GM12878 (cell line): ENCODE data around the gene COL6A1. TPM values are rescaled to one million over a fixed set of nuclear protein-coding genes. Genes with fewer than 3 reads are reported as not detected.

ENCODE experiments used
- ATAC-seq: fragments of 200-7000 bp; cut with Tn5 transposase; 3 replicates; pipeline ENCODE4 v1.9.1; 2020; ENCODE audit warnings: mild to moderate bottlenecking, moderate library complexity
- BruUV-seq: library from RNA; stranded (reverse); fragments of 400-500 nt; replicated peaks from 2 replicates; lab custom pipeline; 2021; lab: Mats Ljungman, UMichigan
- CTCF ChIA-PET: fragments of 300-600 bp; sonication (Branson Sonifier 250); formaldehyde crosslinking; extraction: SDS; loops from one replicate; lab custom pipeline; 2021; ENCODE audit warnings: inconsistent platforms; lab: Yijun Ruan, JAX
- POLR2A ChIA-PET: fragments of 350-600 bp; formaldehyde crosslinking; extraction: SDS; loops from one replicate; lab custom pipeline; 2021; ENCODE audit warnings: inconsistent platforms; lab: Charles Lee
- RAD21 ChIA-PET: fragments of 300-600 bp; sonication (Branson Sonifier 250); formaldehyde crosslinking; loops from one replicate; lab custom pipeline; 2023; ENCODE audit warnings: antibody characterized with exemption; ENCODE audit not compliant: unreplicated experiment; lab: Charles Lee
- SMC1A ChIA-PET: fragments of 300-600 bp; sonication (Branson Sonifier 250); formaldehyde crosslinking; loops from one replicate; lab custom pipeline; 2023; ENCODE audit not compliant: unreplicated experiment, uncharacterized antibody; lab: Charles Lee
- DNase-seq: peaks from one replicate; pipeline ENCODE4 v3.0.0-alpha.2; 2011; ENCODE audit warnings: low read depth, low spot score
- FAIRE-seq: peaks from 3 replicates; lab custom pipeline; 2011; peaks lifted over from hg19 to GRCh38; lab: Jason Lieb, UNC
- H2AFZ ChIP-seq: 2 replicates; pipeline ENCODE4 v1.6.0; 2011; ENCODE audit warnings: low read depth, low read length, control low read depth; ENCODE audit not compliant: control insufficient read depth
- H3K27ac ChIP-seq: 2 replicates; pipeline ENCODE4 v1.5.1; 2011; ENCODE audit warnings: control low read depth; ENCODE audit not compliant: control insufficient read depth, insufficient read depth
- H3K27me3 ChIP-seq, 2 experiments: replicated peaks in 1 of 2; 2 replicates each; pipeline versions ENCODE4 v1.6.0 to v1.6.1; 2011; ENCODE audit warnings: low read length in 1 of 2; ENCODE audit not compliant: control insufficient read depth in 2 of 2, insufficient read depth in 2 of 2
- H3K36me3 ChIP-seq, 2 experiments: 2 replicates each; pipeline ENCODE4 v1.5.1; 2011; ENCODE audit warnings: low read length in 1 of 2; ENCODE audit not compliant: control insufficient read depth in 2 of 2, insufficient read depth in 2 of 2
- H3K4me1 ChIP-seq: 2 replicates; pipeline ENCODE4 v1.6.1; 2011; ENCODE audit warnings: mild to moderate bottlenecking, low read length, moderate library complexity, mixed read lengths; ENCODE audit not compliant: control insufficient read depth, insufficient read depth
- H3K4me2 ChIP-seq: 2 replicates; pipeline ENCODE4 v1.6.0; 2011; ENCODE audit warnings: control low read depth; ENCODE audit not compliant: control insufficient read depth, insufficient read depth
- H3K4me3 ChIP-seq: fragments of 200-600 bp; sonication (generic); 2 replicates; pipeline ENCODE4 v1.5.1; 2016
- H3K79me2 ChIP-seq: 2 replicates; pipeline ENCODE4 v1.6.0; 2011; ENCODE audit warnings: low read length; ENCODE audit not compliant: control insufficient read depth, insufficient read depth
- H3K9ac ChIP-seq: 2 replicates; pipeline ENCODE4 v1.8.0; 2011; ENCODE audit warnings: low read length, control low read depth, mixed read lengths; ENCODE audit not compliant: control insufficient read depth, insufficient read depth
- H3K9me3 ChIP-seq: replicated peaks from 3 replicates; pipeline ENCODE4 v1.5.1; 2011; ENCODE audit warnings: mild to moderate bottlenecking, low read length; ENCODE audit not compliant: control insufficient read depth, insufficient read depth
- H4K20me1 ChIP-seq: 2 replicates; pipeline ENCODE4 v1.6.0; 2011; ENCODE audit not compliant: control insufficient read depth, insufficient read depth
- ASH2L ChIP-seq: fragments of 300-600, 200-600 bp; sonication (generic); IDR thresholded peaks from 2 replicates; pipeline ENCODE4 v1.6.1; 2017; ENCODE audit warnings: low read depth, mild to moderate bottlenecking, borderline replicate concordance
- MTA3 ChIP-seq: IDR thresholded peaks from 2 replicates; pipeline ENCODE4 v1.6.1; 2012; ENCODE audit warnings: low read length, inconsistent platforms, borderline replicate concordance
- RB1 ChIP-seq: fragments of 450-650 bp; formaldehyde crosslinking; IDR thresholded peaks from 2 replicates; pipeline ENCODE4 v1.6.1; 2017; ENCODE audit warnings: mild to moderate bottlenecking, borderline replicate concordance
- ZNF274 ChIP-seq: IDR thresholded peaks from one replicate; pipeline ENCODE4 v1.8.0; 2011; ENCODE audit not compliant: insufficient read length, insufficient read depth
- WGBS: methylation state at CpG from one replicate; pipeline ENCODE4 v1.1.6; 2016; ENCODE audit warnings: low lambda C conversion rate; ENCODE audit not compliant: insufficient replicate concordance, insufficient coverage; ENCODE audit errors: missing lambda C conversion rate; 5-methylcytosine and 5-hydroxymethylcytosine counted together
- in situ Hi-C: fragments of 300-500 bp; cut with MboI; formaldehyde crosslinking; loops from 9 replicates; pipeline ENCODE4 v1.14.3; 2018; ENCODE audit warnings: mixed read lengths
- intact Hi-C: fragments of 100-400 bp; cut with micrococcal nuclease; formaldehyde crosslinking; loops from one replicate; pipeline ENCODE4 v1.14.2; 2022; ENCODE audit not compliant: unreplicated experiment
- polyA plus RNA-seq, 11 experiments: library from polyadenylated mRNA; depleted of rRNA in 4 of 11; unstranded in 6 of 11; stranded (reverse) in 5 of 11; fragments of >200 nt; fragmentation: Nextera tagmentation in 4 of 11; fragmentation: Illumina TruSeq in 1 of 11; extraction: Ambion mirVana in 4 of 11; extraction: Trizol in 1 of 11; gene quantifications; 1 replicate in 1 of 11; 2 replicates in 10 of 11; pipeline versions ENCODE4 v1.2.1 to v1.2.3, GENCODE V29; 2011 to 2016; ENCODE audit warnings: inconsistent platforms in 2 of 11, missing spikeins in 2 of 11, low read depth in 1 of 11
- total RNA-seq, 4 experiments: library from RNA; depleted of rRNA in 3 of 4; stranded (reverse); fragments of >200 nt in 3 of 4; fragmentation: Illumina TruSeq in 1 of 4; extraction: Trizol in 1 of 4; gene quantifications; 2 replicates each; pipeline versions ENCODE4 v1.2.1 to v1.2.3, GENCODE V29; 2013 to 2021
- TF ChIP-seq, protein P1 (sequence below): IDR thresholded peaks from 2 replicates; pipeline ENCODE4 v1.6.1; 2011; ENCODE audit warnings: mild to moderate bottlenecking, low read depth, low read length, moderate library complexity; ENCODE audit not compliant: insufficient replicate concordance
- TF ChIP-seq, protein P2 (sequence below): fragments of 450-650 bp; IDR thresholded peaks from 2 replicates; pipeline ENCODE4 v1.6.1; 2017; ENCODE audit warnings: borderline replicate concordance

The COL6A1 gene
- total and polyA plus RNA-seq, 10 of the 15 experiments (the other 5 are each of a cell fraction or from before 2014, with no cell fraction given): 0.12 to 1.3 (median 0.20) TPM; not detected in 7

DNA sequence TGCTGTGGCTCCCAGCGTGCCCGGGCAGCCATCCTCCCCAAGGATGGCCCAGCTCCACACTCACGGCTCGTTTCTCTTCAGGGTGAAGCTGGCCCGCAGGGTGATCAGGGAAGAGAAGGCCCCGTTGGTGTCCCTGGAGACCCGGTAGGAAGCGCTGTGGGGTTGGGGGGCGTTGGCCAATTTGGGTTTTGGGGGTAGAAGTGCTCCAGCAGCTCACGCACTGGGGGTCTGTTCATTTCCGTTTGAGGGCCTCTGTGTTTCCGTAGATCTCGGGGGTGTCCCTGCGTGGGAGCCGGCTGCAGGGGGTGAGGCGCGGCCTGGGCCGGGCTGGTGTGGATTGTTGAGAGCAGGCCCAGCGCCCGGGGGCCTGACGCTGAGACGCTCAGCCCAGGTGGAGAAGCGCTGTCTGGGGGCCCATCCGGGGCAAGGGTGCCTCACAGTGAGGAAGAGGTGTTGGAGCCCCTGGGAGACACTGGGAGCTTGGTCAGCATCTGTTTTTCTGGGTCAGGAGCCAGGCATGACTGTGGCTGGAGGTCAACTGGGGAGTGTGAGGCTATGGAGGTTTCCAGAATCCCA, 12.6 kb downstream of the COL6A1 start:
- Histone ChIP-seq H4K20me1 (no peaks in the 10 kb centered on the region), H3K9me3 (no peaks in the 10 kb centered on the region; the same call in 2 of the 3 replicates), H3K4me3 (no peak overlapping the region), H3K4me2 (no peak overlapping the region), H3K79me2 (no peaks in the 10 kb centered on the region), H3K36me3 (no peaks in the 10 kb centered on the region), H2AFZ (no peak overlapping the region), H3K9ac (no peak overlapping the region), H3K4me1 (no peaks in the 10 kb centered on the region), H3K27ac (no peak overlapping the region), H3K27me3 (no peaks in the 10 kb centered on the region)
- in situ Hi-C loops (no loop called here), intact Hi-C loops (no loop called here)
- TF ChIP-seq, protein P1, sequence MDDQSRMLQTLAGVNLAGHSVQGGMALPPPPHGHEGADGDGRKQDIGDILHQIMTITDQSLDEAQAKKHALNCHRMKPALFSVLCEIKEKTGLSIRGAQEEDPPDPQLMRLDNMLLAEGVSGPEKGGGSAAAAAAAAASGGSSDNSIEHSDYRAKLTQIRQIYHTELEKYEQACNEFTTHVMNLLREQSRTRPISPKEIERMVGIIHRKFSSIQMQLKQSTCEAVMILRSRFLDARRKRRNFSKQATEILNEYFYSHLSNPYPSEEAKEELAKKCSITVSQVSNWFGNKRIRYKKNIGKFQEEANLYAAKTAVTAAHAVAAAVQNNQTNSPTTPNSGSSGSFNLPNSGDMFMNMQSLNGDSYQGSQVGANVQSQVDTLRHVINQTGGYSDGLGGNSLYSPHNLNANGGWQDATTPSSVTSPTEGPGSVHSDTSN: no peak
- TF ChIP-seq MTA3 (no peak), RB1 (no peak), ZNF274 (no peak), ASH2L (no peak)
- TF ChIP-seq, protein P2, sequence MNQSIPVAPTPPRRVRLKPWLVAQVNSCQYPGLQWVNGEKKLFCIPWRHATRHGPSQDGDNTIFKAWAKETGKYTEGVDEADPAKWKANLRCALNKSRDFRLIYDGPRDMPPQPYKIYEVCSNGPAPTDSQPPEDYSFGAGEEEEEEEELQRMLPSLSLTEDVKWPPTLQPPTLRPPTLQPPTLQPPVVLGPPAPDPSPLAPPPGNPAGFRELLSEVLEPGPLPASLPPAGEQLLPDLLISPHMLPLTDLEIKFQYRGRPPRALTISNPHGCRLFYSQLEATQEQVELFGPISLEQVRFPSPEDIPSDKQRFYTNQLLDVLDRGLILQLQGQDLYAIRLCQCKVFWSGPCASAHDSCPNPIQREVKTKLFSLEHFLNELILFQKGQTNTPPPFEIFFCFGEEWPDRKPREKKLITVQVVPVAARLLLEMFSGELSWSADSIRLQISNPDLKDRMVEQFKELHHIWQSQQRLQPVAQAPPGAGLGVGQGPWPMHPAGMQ: no peak
- SMC1A ChIA-PET: no interaction called here
- no peak for ATAC-seq
- no TSS peak for BruUV-seq
- POLR2A ChIA-PET: no interaction called here
- RAD21 ChIA-PET: no interaction called here
- 41% methylated on average over 24 of the region's 24 CpGs for WGBS
- FAIRE-seq: no peak
- CTCF ChIA-PET: no interaction called here
- no peak for DNase-seq
